ENCODE data around the gene ELMOD3.

The ELMOD3 gene

DNA sequence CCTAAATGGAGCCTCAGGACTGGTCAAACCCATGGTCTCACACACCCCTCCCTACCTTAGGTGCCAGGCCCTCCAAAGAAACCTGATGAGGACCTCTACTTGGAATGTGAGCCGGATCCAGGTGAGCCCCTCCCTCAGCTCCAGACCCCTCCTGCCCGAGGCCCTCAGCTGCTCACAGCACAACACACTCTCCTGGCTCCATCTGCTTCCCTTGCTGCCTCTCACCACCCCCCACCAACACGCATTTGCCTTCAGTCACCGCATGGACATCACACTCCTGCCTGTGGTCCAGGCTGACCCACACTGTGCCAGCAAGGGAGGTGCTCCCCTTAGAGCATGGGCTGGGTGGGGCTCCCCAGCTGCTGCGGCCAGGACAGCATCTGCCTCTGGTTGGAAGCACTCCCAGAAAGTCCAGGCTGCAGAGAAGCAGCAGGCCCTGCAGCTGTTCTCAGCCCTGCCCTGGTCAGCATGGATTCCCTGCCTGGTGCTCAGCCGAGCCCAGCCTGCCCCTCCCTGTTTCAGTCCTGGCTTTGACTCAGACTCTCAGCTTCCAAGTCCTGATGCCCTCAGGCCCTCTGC, 79.0 kb downstream of the ELMOD3 start:
- Histone ChIP-seq H3K27me3 (no peaks in the 10 kb centered on the region), H3K4me1 (ENCODE audit: control insufficient read depth in 1 of 2, insufficient read depth in 1 of 2, low read depth in 1 of 2, low read length in 1 of 2) (peaks cover 34 to 44% of the 10 kb centered on the region in 2 experiments), H3K36me3 (no peaks in the 10 kb centered on the region), H3K27ac (no peak overlapping the region), H3K9me3 (no peaks in the 10 kb centered on the region), H3K4me3 (ENCODE audit: low read depth in 1 of 2, low read length in 1 of 2) (no peak overlapping the region)
- TF ChIP-seq CTCF (IDR thresholded peaks at IDR 0.05) = no peak

- H3K9me3 ChIP-seq = no peaks in the 10 kb centered on the region
- H3K36me3 ChIP-seq = no peaks in the 10 kb centered on the region
- no peaks in the 10 kb centered on the region for H3K27me3 ChIP-seq
- no peak for TF ChIP-seq CTCF (IDR thresholded peaks at IDR 0.05)
- no peak overlapping the region for H3K4me3 ChIP-seq (ENCODE audit: low read depth in 1 of 2, low read length in 1 of 2)
- peaks cover 37 to 46% of the 10 kb centered on the region in 2 experiments for H3K4me1 ChIP-seq (ENCODE audit: control insufficient read depth in 1 of 2, insufficient read depth in 1 of 2, low read depth in 1 of 2, low read length in 1 of 2)
- no peak overlapping the region for H3K27ac ChIP-seq
These were observed 80.1 kb downstream of the ELMOD3 start for GRCh38 chr2:85434696-85435095.

DNA sequence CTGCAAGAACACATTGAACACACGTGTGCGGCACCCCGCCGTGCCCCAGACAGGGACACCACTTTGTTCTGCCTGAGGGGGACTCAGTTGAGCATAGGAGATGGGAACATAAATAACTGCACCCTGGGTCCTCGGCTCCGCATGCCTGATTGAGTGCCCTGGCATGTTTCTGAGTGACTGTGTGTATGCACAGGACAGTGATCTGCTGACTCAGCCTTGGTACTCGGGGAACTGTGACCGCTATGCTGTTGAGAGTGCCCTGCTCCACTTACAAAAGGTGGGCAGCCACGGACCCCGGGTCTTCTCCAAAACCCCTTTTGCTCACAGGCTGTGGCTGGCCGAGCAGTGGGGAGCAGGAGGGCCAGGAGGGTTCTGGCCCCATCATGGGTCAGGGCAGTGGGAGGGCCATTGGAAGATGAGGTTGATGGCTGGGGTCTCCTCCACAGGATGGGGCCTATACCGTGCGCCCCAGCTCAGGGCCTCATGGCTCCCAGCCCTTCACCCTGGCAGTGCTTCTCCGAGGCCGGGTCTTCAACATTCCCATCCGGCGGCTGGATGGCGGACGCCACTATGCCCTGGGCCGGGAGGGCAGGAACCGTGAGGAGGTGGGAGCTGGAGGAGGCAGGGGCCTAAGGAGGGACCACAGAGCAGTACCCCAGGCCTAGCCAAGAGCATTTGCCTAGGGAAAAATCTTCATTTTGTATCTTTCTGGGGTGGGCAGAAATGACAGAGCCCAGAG, 80.8 kb downstream of the ELMOD3 start:
- H3K27me3 ChIP-seq = no peaks in the 10 kb centered on the region
- H3K36me3 ChIP-seq = no peaks in the 10 kb centered on the region
- TF ChIP-seq CTCF (IDR thresholded peaks at IDR 0.05) = no peak
- H3K9me3 ChIP-seq = no peaks in the 10 kb centered on the region
- H3K4me1 ChIP-seq (ENCODE audit: control insufficient read depth in 1 of 2, insufficient read depth in 1 of 2, low read depth in 1 of 2, low read length in 1 of 2) = peaks cover 37 to 46% of the 10 kb centered on the region in 2 experiments
- H3K27ac ChIP-seq = peak overlapping the region; percentile 94
- H3K4me3 ChIP-seq (ENCODE audit: low read depth in 1 of 2, low read length in 1 of 2) = no peak overlapping the region

DNA sequence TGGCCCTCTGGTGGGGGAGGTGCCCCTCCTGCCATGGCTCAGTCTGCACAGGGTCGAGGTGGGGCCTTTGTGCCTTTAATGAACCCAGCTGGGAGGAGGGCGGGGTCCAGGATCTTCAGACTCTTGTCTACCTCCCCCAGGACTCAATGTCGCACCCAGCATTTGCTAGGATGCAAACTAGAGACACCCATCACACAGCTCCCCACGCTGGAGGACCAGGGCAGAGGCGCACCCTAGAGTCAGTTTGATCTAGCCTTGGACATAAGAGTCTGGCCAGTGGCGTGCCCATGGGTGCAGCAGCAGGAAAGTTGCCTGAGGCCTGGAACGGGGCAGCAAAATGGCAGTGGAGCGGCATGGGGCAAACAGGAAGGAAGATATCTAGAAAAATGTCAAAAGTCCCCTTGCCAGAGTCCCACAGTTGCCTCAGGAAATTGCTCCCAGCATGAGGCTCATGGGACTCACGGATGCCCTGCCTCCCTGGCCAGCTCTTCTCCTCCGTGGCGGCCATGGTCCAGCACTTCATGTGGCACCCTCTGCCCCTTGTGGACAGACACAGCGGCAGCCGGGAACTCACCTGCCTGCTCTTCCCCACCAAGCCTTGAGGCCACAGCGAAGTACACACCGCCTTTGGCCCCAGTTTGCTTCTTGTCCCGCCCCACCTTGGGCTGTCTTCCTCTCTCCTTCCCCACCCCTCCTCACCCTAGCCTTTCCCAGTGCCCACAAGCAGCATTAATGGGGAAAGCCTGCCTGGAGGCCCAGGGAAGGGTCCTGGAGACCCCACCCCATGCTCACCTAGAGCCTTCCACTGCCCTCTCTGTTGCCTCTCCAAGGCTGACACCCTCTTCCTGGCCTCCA, 81.6 kb downstream of the ELMOD3 start:
- Histone ChIP-seq H3K36me3 (no peaks in the 10 kb centered on the region), H3K9me3 (no peaks in the 10 kb centered on the region), H3K27me3 (no peaks in the 10 kb centered on the region), H3K27ac (peak overlapping the region; percentile 94), H3K4me1 (ENCODE audit: control insufficient read depth in 1 of 2, insufficient read depth in 1 of 2, low read depth in 1 of 2, low read length in 1 of 2) (peaks cover 37 to 46% of the 10 kb centered on the region in 2 experiments), H3K4me3 (ENCODE audit: low read depth in 1 of 2, low read length in 1 of 2) (peak overlapping the region in 1 of 2 experiments; percentile 72)
- peak; percentile 36 for TF ChIP-seq CTCF (IDR thresholded peaks at IDR 0.05)

DNA sequence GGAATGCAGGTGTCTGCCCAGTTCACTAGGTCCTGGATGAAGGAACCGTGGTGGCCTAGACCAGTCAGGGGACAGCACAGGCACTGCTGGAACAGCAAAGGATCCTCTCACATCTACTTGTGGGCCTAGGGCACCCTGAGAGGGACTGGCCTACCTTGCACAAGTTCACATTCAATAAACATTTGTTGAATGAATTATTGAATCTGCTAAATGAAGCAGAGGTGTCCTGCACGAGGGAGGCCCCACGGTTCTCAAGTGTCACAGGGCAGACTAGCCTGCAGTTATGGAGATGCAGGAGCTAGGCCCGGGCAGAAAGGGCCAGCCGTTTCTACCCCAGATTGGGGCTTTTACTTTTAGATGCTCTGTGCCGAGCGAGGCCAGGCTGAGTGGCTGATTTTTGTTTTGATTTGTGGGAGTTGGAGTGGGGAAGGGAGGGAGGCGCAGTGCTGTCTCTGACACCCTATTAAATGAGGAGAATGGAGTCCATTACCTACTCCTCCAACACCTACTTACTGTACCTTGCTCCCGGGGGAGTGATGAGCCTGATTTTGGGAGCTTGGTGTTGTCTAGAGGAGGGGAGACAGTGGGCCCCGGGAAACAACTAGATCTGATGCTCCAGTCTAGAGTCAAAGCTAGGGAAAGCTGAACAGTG, 82.4 kb downstream of the ELMOD3 start:
- Histone ChIP-seq H3K4me3 (ENCODE audit: low read depth in 1 of 2, low read length in 1 of 2) (peak overlapping the region; percentile 56 to 72), H3K27me3 (no peaks in the 10 kb centered on the region), H3K36me3 (no peaks in the 10 kb centered on the region), H3K9me3 (no peaks in the 10 kb centered on the region), H3K27ac (peak overlapping the region; percentile 94), H3K4me1 (ENCODE audit: control insufficient read depth in 1 of 2, insufficient read depth in 1 of 2, low read depth in 1 of 2, low read length in 1 of 2) (peaks cover 39 to 46% of the 10 kb centered on the region in 2 experiments)
- no peak for TF ChIP-seq CTCF (IDR thresholded peaks at IDR 0.05)

Data from neutrophil (primary cell).